ENCODE measurements around the gene SETSIP.
"Not testable (repeated sequence)": the region's sequence is repeated elsewhere in the genome, so short reads cannot be mapped to it uniquely, and the experiment has no call there.

The SETSIP gene

GRCh38 chr1:92045766-92046495 is 29.3 kb downstream of the SETSIP start:
- DNase-seq = no peak

GRCh38 chr1:92043621-92044020 is 31.6 kb downstream of the SETSIP start:
- DNase-seq = no peak

- no peak for DNase-seq
Observed at GRCh38 chr1:92040971-92041370, 34.2 kb downstream of the SETSIP start.

- DNase-seq = no peak
Observed at GRCh38 chr1:92038695-92039346, 36.4 kb downstream of the SETSIP start.

GRCh38 chr1:92037400-92037799 is 37.8 kb downstream of the SETSIP start:
- DNase-seq = no peak

- no peak for DNase-seq
Observed at GRCh38 chr1:92031281-92032110, 43.7 kb downstream of the SETSIP start.

- no peak for DNase-seq
Observed at GRCh38 chr1:92030656-92031107, 44.5 kb downstream of the SETSIP start.

GRCh38 chr1:92029241-92029922 is 45.8 kb downstream of the SETSIP start:
- DNase-seq = no peak

GRCh38 chr1:92026806-92027205 is 48.4 kb downstream of the SETSIP start:
- DNase-seq = no peak

GRCh38 chr1:92026042-92026441 is 49.2 kb downstream of the SETSIP start:
- DNase-seq = not testable (repeated sequence)

All from MV-4-11 (cell line).